Stimulated activated CD8-positive, alpha-beta memory T cell treated with anti-CD3 and anti-CD28 coated beads, Interleukin-4, amount 100 ng/mL, for 1 hour (primary cell): ENCODE measurements around the gene INTS3.

Experiments
- DNase-seq, 2 donors: peaks; one replicate each; pipeline ENCODE4 v3.0.0-alpha.2; 2020; ENCODE audit warnings: low read depth in 2 of 2, low spot score in 1 of 2

The INTS3 gene, protein sequence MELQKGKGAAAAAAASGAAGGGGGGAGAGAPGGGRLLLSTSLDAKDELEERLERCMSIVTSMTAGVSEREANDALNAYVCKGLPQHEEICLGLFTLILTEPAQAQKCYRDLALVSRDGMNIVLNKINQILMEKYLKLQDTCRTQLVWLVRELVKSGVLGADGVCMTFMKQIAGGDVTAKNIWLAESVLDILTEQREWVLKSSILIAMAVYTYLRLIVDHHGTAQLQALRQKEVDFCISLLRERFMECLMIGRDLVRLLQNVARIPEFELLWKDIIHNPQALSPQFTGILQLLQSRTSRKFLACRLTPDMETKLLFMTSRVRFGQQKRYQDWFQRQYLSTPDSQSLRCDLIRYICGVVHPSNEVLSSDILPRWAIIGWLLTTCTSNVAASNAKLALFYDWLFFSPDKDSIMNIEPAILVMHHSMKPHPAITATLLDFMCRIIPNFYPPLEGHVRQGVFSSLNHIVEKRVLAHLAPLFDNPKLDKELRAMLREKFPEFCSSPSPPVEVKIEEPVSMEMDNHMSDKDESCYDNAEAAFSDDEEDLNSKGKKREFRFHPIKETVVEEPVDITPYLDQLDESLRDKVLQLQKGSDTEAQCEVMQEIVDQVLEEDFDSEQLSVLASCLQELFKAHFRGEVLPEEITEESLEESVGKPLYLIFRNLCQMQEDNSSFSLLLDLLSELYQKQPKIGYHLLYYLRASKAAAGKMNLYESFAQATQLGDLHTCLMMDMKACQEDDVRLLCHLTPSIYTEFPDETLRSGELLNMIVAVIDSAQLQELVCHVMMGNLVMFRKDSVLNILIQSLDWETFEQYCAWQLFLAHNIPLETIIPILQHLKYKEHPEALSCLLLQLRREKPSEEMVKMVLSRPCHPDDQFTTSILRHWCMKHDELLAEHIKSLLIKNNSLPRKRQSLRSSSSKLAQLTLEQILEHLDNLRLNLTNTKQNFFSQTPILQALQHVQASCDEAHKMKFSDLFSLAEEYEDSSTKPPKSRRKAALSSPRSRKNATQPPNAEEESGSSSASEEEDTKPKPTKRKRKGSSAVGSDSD

DNA sequence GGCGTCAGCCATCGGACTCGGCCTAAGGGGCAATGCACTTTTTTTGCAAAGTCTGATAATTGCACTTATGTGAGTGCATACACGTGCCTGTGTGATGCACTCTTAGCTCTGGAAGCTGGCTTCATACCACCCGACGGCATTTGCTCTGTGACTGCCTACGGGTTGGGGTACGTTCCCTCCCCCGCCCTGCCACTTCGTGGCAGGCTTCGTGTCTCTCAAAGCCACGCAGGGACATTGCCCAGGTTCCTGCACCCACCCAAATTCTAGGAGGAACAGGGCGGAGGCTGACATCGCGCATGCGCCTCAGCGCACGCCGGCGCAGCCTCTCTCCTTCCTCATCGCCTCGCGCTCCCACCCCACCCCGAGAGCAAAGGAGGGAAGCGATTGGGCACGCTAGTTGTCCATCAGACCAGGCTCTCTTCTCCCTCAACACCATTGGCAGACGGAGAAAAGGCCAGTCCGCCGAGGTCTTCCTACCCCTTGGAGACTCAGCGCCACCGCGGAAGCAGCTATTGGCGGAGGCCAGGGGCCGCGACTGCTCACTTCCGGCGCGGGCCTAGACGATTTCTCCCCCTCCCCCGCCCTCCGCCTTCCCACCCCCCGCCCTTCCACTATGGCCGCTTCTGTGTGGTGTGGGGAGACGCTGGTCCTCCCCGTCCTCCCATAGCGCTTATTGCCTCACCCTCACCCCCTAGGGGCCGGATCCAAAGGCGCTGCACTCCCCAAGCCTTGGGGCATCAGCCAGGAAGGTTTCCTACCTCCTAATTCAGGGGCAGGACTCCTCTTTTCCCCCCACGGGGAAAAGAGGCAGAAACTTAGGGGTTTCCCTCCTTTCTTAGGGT lies at the start of gene INTS3:
Gene INTS3 (plus strand): TSS at position 588 of the 842 bp plus-strand sequence. CDS start 585 bp downstream, outside the sequence.
- peak; percentile 94 to 98 for DNase-seq

GRCh38 chr1:153678519-153679336 lies 49.1 kb upstream of the INTS3 start, which contains the start of gene NPR1:
TSS of gene NPR1 (plus strand) at chr1:153678688. CDS start at chr1:153679109, 421 bp downstream.
- DNase-seq: no peak

GRCh38 chr1:153679337-153680119 lies 48.3 kb upstream of the INTS3 start:
- no peak for DNase-seq

DNA sequence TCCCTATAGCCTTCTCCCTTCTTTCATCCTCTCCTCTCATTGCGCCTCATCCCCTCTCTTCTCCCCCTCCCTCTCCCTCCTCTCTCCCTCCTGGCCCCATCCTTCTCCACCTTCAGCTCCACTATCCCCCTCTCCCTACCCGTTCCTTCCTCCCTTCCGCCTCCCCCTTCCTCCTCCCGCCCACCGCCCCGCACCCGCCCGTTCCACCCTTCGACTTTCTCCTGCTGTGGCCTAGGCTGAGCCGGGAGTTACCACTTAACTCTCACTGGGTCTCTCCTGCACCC lies 47.8 kb upstream of the INTS3 start:
- no peak for DNase-seq

- DNase-seq: no peak
Observed at GRCh38 chr1:153682730-153683129, 45.1 kb upstream of the INTS3 start.

DNA sequence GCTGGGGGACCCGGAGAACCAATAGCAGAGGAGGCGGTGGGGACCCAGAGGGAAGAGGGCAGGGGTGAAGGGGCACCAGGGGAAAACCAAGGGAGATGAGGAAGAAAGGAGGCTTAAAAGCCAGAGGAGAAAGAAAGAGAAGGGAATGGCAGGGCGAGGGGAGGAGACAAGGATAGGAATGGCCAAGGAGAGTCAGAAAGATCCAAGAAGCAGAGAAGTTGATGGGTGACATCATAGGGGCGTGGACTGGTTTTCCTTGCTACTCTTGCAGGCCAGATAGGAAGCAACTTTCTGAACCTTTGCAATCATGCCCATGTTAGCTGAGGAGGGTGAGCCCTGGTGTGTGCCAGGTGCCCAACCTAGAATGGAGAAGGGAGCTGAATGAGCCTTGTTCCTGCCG lies 44.0 kb upstream of the INTS3 start:
- DNase-seq: no peak

DNA sequence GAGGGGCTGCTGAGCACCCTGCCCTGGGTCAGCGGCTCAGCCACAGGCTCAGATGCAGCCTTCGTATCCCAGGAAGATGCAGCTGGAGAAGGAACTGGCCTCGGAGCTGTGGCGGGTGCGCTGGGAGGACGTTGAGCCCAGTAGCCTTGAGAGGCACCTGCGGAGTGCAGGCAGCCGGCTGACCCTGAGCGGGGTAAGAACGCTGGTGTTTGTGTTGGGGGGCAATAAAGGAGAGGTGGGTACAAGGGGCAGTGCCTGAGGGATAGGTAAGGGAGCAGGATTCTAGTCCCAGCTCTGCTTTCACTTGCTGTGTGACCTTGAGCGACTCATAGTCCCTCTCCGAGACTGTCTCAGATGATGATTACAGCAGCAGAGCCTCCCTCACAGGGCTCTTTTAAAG lies 43.0 kb upstream of the INTS3 start:
- no peak for DNase-seq

GRCh38 chr1:153685544-153686340 lies 42.1 kb upstream of the INTS3 start:
- DNase-seq: no peak

- DNase-seq: no peak
Observed at GRCh38 chr1:153687346-153688125, 40.3 kb upstream of the INTS3 start.

- DNase-seq: no peak
Observed at GRCh38 chr1:153688276-153688675, 39.6 kb upstream of the INTS3 start.

- DNase-seq: no peak
Observed at GRCh38 chr1:153688736-153689328, 39.0 kb upstream of the INTS3 start.

GRCh38 chr1:153693466-153693865 lies 34.4 kb upstream of the INTS3 start:
- no peak for DNase-seq

- no peak for DNase-seq
Observed at GRCh38 chr1:153696741-153697140, 31.1 kb upstream of the INTS3 start.

- no peak for DNase-seq
Observed at GRCh38 chr1:153697191-153698019, 30.4 kb upstream of the INTS3 start.

DNA sequence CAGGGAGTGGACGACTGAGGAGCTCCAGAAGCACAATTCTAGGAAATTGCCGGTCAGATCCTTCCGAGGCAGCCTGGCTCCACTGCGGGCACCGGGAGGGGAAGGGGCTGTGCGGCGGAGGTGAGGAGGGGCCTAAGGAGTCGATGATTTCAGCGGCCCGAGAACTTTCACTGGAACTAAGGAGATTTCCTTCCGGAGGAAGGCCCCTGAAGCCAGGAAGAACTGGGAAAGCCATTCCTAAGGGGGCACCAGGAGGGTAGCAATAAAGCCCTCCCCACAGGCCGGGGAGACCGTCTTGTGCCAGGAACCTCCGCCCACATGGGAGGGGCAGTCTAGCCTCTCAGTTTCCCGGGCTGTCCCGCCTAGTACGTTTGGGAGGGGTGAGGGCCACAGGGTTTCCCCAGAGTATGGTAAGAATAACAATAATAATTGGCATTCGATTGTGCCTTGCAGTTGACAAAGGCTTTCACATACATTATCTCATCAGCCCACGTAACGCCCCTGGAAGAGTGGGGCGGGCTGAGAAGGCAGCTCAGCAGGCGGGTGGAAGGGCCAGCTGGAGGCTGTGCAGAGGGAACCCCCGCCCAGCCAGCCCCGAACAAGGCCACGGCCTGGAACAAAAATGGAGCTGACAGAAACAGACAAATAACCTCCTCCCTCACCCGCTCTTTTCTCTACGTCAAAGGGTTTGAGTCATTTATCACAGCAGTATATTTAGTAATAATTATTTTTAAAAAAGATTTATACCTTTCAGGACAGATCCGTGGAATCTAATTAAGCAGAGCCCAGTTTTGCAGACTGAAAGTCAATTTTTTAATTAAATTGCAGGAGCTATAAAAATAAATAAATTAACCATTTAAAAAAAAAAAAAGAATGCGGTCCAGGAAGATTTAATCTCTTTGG lies 29.6 kb upstream of the INTS3 start:
- DNase-seq: no peak
